B cell (primary cell): Measurements from ENCODE around the gene KIRREL3. TPM values are rescaled to one million over a fixed set of nuclear protein-coding genes. Genes with fewer than 3 reads are reported as not detected.

ENCODE experiments used
- ATAC-seq: fragments of 200-7000 bp; cut with Tn5 transposase; one replicate; pipeline ENCODE4 v1.10.0; 2021; ENCODE audit warnings: low read depth, mild to moderate bottlenecking, moderate number of reproducible peaks, moderate library complexity
- CTCF ChIA-PET: fragments of 350-600 bp; sonication (Branson Sonifier 250); formaldehyde crosslinking; loops from one replicate; lab custom pipeline; 2021; ENCODE audit warnings: antibody characterized with exemption, inconsistent platforms; lab: Charles Lee
- POLR2A ChIA-PET: fragments of 350-600 bp; sonication (Branson Sonifier 250); formaldehyde crosslinking; loops from one replicate; lab custom pipeline; 2021; ENCODE audit warnings: antibody characterized with exemption; lab: Charles Lee
- DNase-seq: peaks from one replicate; pipeline ENCODE4 v3.0.0; 2013
- H2AFZ ChIP-seq: 2 replicates; pipeline ENCODE4 v1.6.1; 2012; ENCODE audit warnings: mild to moderate bottlenecking, low read depth, low read length; ENCODE audit not compliant: insufficient read depth, poor library complexity, severe bottlenecking
- H3K27ac ChIP-seq, 2 donors: 1 replicate in 1 of 2; 2 replicates in 1 of 2; pipeline ENCODE4 v1.5.1; 2012 to 2013; ENCODE audit warnings: low read length in 2 of 2, mild to moderate bottlenecking in 2 of 2, moderate library complexity in 1 of 2
- H3K27me3 ChIP-seq, 4 experiments: fragments of 200-600 bp in 1 of 4; sonication (generic) in 1 of 4; replicated peaks in 1 of 4; 1 replicate in 2 of 4; 2 replicates in 2 of 4; pipeline versions ENCODE4 v1.6.1 to v1.7.0; 2013 to 2016; ENCODE audit warnings: low read length in 3 of 4, mild to moderate bottlenecking in 2 of 4, mixed read lengths in 1 of 4, moderate library complexity in 1 of 4; ENCODE audit not compliant: insufficient read depth in 4 of 4, control insufficient read depth in 3 of 4; ENCODE audit errors: control extremely low read depth in 1 of 4
- H3K36me3 ChIP-seq, 2 experiments: replicated peaks in 1 of 2; 1 replicate in 1 of 2; 2 replicates in 1 of 2; pipeline versions ENCODE4 v1.6.1 to v1.7.1; 2013; ENCODE audit warnings: low read length in 1 of 2; ENCODE audit not compliant: insufficient read depth in 2 of 2, control insufficient read depth in 1 of 2; ENCODE audit errors: control extremely low read depth in 1 of 2, extremely low read depth in 1 of 2
- H3K4me1 ChIP-seq, 2 donors: fragments of 200-600 bp in 1 of 2; sonication (generic) in 1 of 2; 1 replicate in 1 of 2; 2 replicates in 1 of 2; pipeline versions ENCODE4 v1.5.1 to v1.6.1; 2013 to 2017; ENCODE audit warnings: low read length in 2 of 2; ENCODE audit not compliant: control insufficient read depth in 2 of 2, insufficient read depth in 2 of 2
- H3K4me2 ChIP-seq: replicated peaks from 2 replicates; pipeline ENCODE3; 2012; ENCODE audit warnings: mild to moderate bottlenecking, low read depth, low read length; ENCODE audit not compliant: poor library complexity, severe bottlenecking
- H3K4me3 ChIP-seq, 5 experiments: fragments of 200-600 bp in 1 of 5; sonication (generic) in 1 of 5; 1 replicate in 3 of 5; 2 replicates in 2 of 5; pipeline versions ENCODE4 v1.5.1 to v1.7.0; 2011 to 2016; ENCODE audit warnings: low read length in 4 of 5, mild to moderate bottlenecking in 4 of 5, low read depth in 2 of 5, control low read depth in 1 of 5, moderate library complexity in 1 of 5; ENCODE audit not compliant: insufficient read depth in 1 of 5; ENCODE audit errors: control extremely low read depth in 1 of 5, extremely low read depth in 1 of 5
- H3K79me2 ChIP-seq: fragments of 200-600 bp; sonication (generic); one replicate; pipeline ENCODE4 v1.6.0; 2016; ENCODE audit warnings: low read length; ENCODE audit not compliant: control insufficient read depth, insufficient read depth
- H3K9ac ChIP-seq: fragments of 200-600 bp; sonication (generic); 2 replicates; pipeline ENCODE4 v1.6.1; 2017; ENCODE audit warnings: mild to moderate bottlenecking, low read length, moderate library complexity
- H3K9me3 ChIP-seq, 3 donors: one replicate each; pipeline versions ENCODE4 v1.6.1 to v1.7.1; 2013; ENCODE audit warnings: low read length in 2 of 3; ENCODE audit not compliant: control insufficient read depth in 2 of 3, insufficient read depth in 1 of 3; ENCODE audit errors: control extremely low read depth in 1 of 3
- H4K20me1 ChIP-seq: 2 replicates; pipeline ENCODE4 v1.6.0; 2012; ENCODE audit warnings: mild to moderate bottlenecking, low read length; ENCODE audit not compliant: insufficient read depth, control insufficient read depth, poor library complexity, severe bottlenecking
- H3K27ac Mint-ChIP-seq: one replicate; pipeline ENCODE4 v1.8.0; 2021; ENCODE audit warnings: mixed read lengths
- H3K27me3 Mint-ChIP-seq: one replicate; pipeline ENCODE4 v1.8.0; 2021; ENCODE audit warnings: mixed read lengths
- H3K4me1 Mint-ChIP-seq: one replicate; pipeline ENCODE4 v1.8.0; 2021; ENCODE audit warnings: mixed read lengths
- H3K4me3 Mint-ChIP-seq: one replicate; pipeline ENCODE4 v1.8.0; 2021; ENCODE audit warnings: mixed read lengths
- H3K9me3 Mint-ChIP-seq: one replicate; pipeline ENCODE4 v1.8.0; 2022; ENCODE audit warnings: mixed read lengths; ENCODE audit not compliant: insufficient read depth
- CTCF ChIP-seq: fragments of 200-600 bp; IDR thresholded peaks from one replicate; pipeline ENCODE4 v1.8.0; 2022; ENCODE audit warnings: antibody characterized with exemption, mild to moderate bottlenecking
- EZH2 ChIP-seq: IDR thresholded peaks from 2 replicates; pipeline ENCODE4 v1.6.1; 2012; ENCODE audit warnings: borderline replicate concordance, low read depth, mild to moderate bottlenecking, moderate library complexity, low read length; ENCODE audit not compliant: insufficient read depth, poor library complexity, severe bottlenecking
- WGBS: methylation state at CpG from one replicate; pipeline ENCODE4 v1.1.5; 2013; ENCODE audit warnings: missing lambda C conversion rate; ENCODE audit not compliant: insufficient coverage; 5-methylcytosine and 5-hydroxymethylcytosine counted together
- intact Hi-C: fragments of 100-400 bp; cut with micrococcal nuclease; formaldehyde crosslinking; loops from one replicate; pipeline ENCODE4 v1.10.0; 2022
- polyA plus RNA-seq: library from polyadenylated mRNA; depleted of rRNA; stranded (reverse); fragments of >200 nt; gene quantifications from 2 replicates; pipeline ENCODE4 v1.2.3, GENCODE V29; 2012
- total RNA-seq, 2 donors: library from RNA; stranded (reverse); fragments of 120-200 nt in 1 of 2; gene quantifications; 1 replicate in 1 of 2; 2 replicates in 1 of 2; pipeline versions ENCODE4 v1.2.3 to v1.2.4, GENCODE V29; 2013 to 2022

Gene KIRREL3
- total and polyA plus RNA-seq, 2 donors (not counting 1 experiment from before 2014, with no cell fraction given), result not detected

GRCh38 chr11:126747315-126747714 lies 253.3 kb downstream of the KIRREL3 start:
- no peaks in the 10 kb centered on the region for H3K36me3 ChIP-seq
- POLR2A ChIA-PET, result no interaction called here

GRCh38 chr11:126746443-126746842 lies 254.1 kb downstream of the KIRREL3 start:
- H3K79me2 ChIP-seq, result no peaks in the 10 kb centered on the region
- TF ChIP-seq CTCF (no peak), EZH2 (no peak)

More at GRCh38 chr11:126747315-126747714, 253.3 kb downstream of the KIRREL3 start:
- no peak overlapping the region for H3K27ac ChIP-seq
- H3K79me2 ChIP-seq, result no peaks in the 10 kb centered on the region
- H4K20me1 ChIP-seq, result no peaks in the 10 kb centered on the region
- Mint-ChIP-seq H3K27ac (no peak overlapping the region), H3K27me3 (peaks cover 9% of the 10 kb centered on the region), H3K9me3 (peaks cover 2% of the 10 kb centered on the region), H3K4me3 (no peak overlapping the region), H3K4me1 (no peaks in the 10 kb centered on the region)
- H3K9ac ChIP-seq, result no peak overlapping the region
- ATAC-seq (no peak), DNase-seq (no peak)
- CTCF ChIA-PET, result no interaction called here
- H3K9me3 ChIP-seq, result peaks cover 0 to 3% (median 0%) of the 10 kb centered on the region in 3 donors
- no peak overlapping the region for H3K4me3 ChIP-seq
- WGBS, result 86% methylated on average over 8 of the region's 9 CpGs
- no peak overlapping the region for H3K4me2 ChIP-seq
- no peaks in the 10 kb centered on the region for H3K4me1 ChIP-seq
- peaks cover 0 to 6% (median 0%) of the 10 kb centered on the region in 4 experiments for H3K27me3 ChIP-seq
- intact Hi-C loops, result no loop called here
- no peak for TF ChIP-seq EZH2
- no peak for TF ChIP-seq CTCF
- H2AFZ ChIP-seq, result no peak overlapping the region

More at GRCh38 chr11:126746443-126746842, 254.1 kb downstream of the KIRREL3 start:
- peaks cover 9% of the 10 kb centered on the region for H3K27me3 Mint-ChIP-seq
- DNase-seq (no peak), ATAC-seq (no peak)
- Histone ChIP-seq H2AFZ (no peak overlapping the region), H3K36me3 (no peaks in the 10 kb centered on the region), H3K9ac (no peak overlapping the region), H3K9me3 (peaks cover 0 to 3% (median 0%) of the 10 kb centered on the region in 3 donors), H4K20me1 (no peaks in the 10 kb centered on the region), H3K4me2 (no peak overlapping the region), H3K27ac (no peak overlapping the region), H3K4me1 (no peaks in the 10 kb centered on the region), H3K4me3 (no peak overlapping the region), H3K27me3 (peaks cover 0 to 6% (median 0%) of the 10 kb centered on the region in 4 experiments)
- ChIA-PET CTCF (no interaction called here), POLR2A (no interaction called here)
- intact Hi-C loops, result no loop called here
- WGBS, result 85% methylated on average over 3 of the region's 4 CpGs
- H3K27ac Mint-ChIP-seq, result no peak overlapping the region
- no peak overlapping the region for H3K4me3 Mint-ChIP-seq
- H3K4me1 Mint-ChIP-seq, result no peaks in the 10 kb centered on the region
- H3K9me3 Mint-ChIP-seq, result peaks cover 2% of the 10 kb centered on the region
